Natural killer cell treated with Interleukin-12 subunit alpha and Interleukin-12 subunit beta and Interleukin-15 and Interleukin-18, amount 100 ng/mL, for 72 hours (primary cell): ENCODE results near the gene RASL11B. TPM values are rescaled to one million over a fixed set of nuclear protein-coding genes. Genes with fewer than 3 reads are reported as not detected.

Experiments
- ATAC-seq, 2 donors: fragments of 150-1000 bp; cut with Tn5 transposase in 1 of 2; sonication (Bioruptor Pico), chemical (Tn5 transposase) in 1 of 2; 2 replicates each; pipeline ENCODE4 v1.10.0; 2021
- DNase-seq: peaks from one replicate; pipeline ENCODE4 v3.0.0; 2022; ENCODE audit warnings: low spot score
- H3K27ac Mint-ChIP-seq, 2 donors: 1 replicate in 1 of 2; 2 replicates in 1 of 2; pipeline ENCODE4 v1.8.0; 2022; ENCODE audit warnings: mixed read lengths in 2 of 2, mild to moderate bottlenecking in 1 of 2, moderate library complexity in 1 of 2
- H3K27me3 Mint-ChIP-seq, 2 donors: 1 replicate in 1 of 2; 2 replicates in 1 of 2; pipeline ENCODE4 v1.8.0; 2022; ENCODE audit warnings: mixed read lengths in 2 of 2
- H3K36me3 Mint-ChIP-seq: one replicate; pipeline ENCODE4 v1.8.0; 2022; ENCODE audit warnings: mixed read lengths
- H3K4me1 Mint-ChIP-seq, 2 donors: 1 replicate in 1 of 2; 2 replicates in 1 of 2; pipeline ENCODE4 v1.8.0; 2022; ENCODE audit warnings: low read depth in 2 of 2, mixed read lengths in 2 of 2, mild to moderate bottlenecking in 1 of 2
- H3K4me3 Mint-ChIP-seq: one replicate; pipeline ENCODE4 v1.8.0; 2022; ENCODE audit warnings: mixed read lengths
- H3K9me3 Mint-ChIP-seq: 2 replicates; pipeline ENCODE4 v1.8.0; 2022; ENCODE audit warnings: mixed read lengths
- total RNA-seq, 2 donors: library from RNA; stranded (reverse); gene quantifications; one replicate each; pipeline ENCODE4 v1.2.3, GENCODE V29; 2022

The RASL11B gene
- total RNA-seq, 2 donors from 2014 or later, result not detected

DNA sequence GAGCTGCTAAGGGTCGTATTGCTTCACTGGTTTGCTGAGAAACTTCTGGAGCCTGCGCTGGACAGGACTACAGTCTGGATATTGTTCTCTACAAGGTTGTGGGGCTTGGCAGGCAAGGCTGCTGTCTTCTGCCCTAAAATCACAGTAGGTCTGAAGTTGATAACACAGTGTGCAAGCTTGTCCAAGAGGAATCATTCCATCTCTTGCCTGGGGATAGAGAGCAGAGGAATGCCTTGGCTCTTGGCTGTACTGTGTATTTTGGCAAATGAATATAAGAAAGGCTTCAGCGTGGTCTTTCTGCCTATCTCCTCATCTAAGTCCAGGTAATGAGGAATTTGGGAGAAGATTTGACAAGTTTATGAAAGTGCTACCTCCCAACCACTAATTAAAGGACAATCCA lies 9.4 kb upstream of the RASL11B start:
- Mint-ChIP-seq H3K9me3 (no peaks in the 10 kb centered on the region), H3K4me3 (no peak overlapping the region), H3K27me3 (peaks cover 13 to 20% of the 10 kb centered on the region in 2 donors), H3K4me1 (no peaks in the 10 kb centered on the region), H3K36me3 (no peaks in the 10 kb centered on the region), H3K27ac (no peak overlapping the region)
- DNase-seq (no peak), ATAC-seq (no peak)

DNA sequence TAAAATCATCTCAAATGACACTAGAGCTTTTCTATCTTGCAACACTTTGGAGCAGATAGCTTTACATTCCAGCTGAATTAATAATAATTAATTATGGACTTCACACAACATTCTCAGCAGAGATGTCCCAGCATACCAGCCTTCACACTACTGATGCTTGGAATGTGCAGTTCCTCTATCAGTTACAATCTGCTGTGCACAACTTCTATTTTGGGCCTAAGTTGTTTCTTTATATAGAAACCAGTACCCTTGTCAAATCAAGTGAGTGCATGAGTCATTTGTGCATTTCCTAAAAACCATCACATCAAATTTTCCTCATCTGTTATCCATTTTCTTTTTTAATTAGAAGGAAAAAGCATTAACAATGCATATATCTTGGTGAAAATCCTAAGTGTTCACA lies 8.8 kb upstream of the RASL11B start:
- Mint-ChIP-seq H3K36me3 (no peaks in the 10 kb centered on the region), H3K4me1 (no peaks in the 10 kb centered on the region), H3K4me3 (no peak overlapping the region), H3K27me3 (peaks cover 19 to 21% of the 10 kb centered on the region in 2 donors), H3K9me3 (no peaks in the 10 kb centered on the region), H3K27ac (no peak overlapping the region)
- DNase-seq (no peak), ATAC-seq (no peak)

DNA sequence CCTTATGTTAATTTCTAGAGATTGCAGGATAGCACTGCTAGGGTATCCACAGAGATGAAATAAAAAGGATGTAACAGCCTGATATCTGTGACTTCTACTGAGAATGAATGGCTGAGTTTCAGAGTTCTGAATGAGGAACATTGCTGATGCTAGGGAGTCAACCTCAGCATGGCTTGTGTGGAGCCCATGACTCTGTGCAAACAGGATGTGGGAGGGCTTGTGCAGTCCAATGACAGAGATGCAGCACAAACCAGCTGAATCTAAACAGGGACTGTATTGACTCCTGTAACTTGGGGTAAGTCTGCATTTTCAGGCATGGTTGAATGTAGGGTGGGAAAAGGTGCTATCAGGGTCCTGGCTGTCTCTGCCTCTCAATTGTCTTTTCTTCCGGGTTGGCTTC lies 5.3 kb upstream of the RASL11B start:
- no peak overlapping the region for H3K4me3 Mint-ChIP-seq
- no peaks in the 10 kb centered on the region for H3K36me3 Mint-ChIP-seq
- DNase-seq (no peak), ATAC-seq (no peak)
- H3K27ac Mint-ChIP-seq, result no peak overlapping the region
- H3K4me1 Mint-ChIP-seq, result peaks cover 9 to 11% of the 10 kb centered on the region in 2 donors
- H3K9me3 Mint-ChIP-seq, result no peaks in the 10 kb centered on the region
- H3K27me3 Mint-ChIP-seq, result peaks cover 38 to 43% of the 10 kb centered on the region in 2 donors

DNA sequence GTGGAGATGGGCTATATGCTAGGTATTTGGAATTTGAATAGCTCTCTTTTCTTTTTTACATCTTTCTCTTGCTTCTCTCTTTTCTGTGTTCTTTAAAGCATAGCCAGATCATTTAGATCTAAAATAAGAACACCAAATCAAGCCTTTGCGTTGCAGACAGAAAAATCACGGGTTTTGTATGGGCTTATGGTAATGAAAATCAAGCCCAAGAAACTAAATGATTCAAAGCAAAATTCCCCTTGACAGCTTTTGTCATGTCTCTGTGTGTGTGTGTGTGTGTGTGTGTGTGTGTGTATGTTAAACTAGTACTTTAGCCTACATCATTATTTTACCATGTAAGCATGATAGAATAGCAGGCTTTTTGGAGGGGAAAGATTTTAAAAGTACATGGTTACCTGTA lies 1.8 kb upstream of the RASL11B start:
- Mint-ChIP-seq H3K36me3 (no peaks in the 10 kb centered on the region), H3K4me3 (peak overlapping the region; percentile 67), H3K27ac (no peak overlapping the region), H3K4me1 (peaks cover 9 to 11% of the 10 kb centered on the region in 2 donors), H3K27me3 (peaks cover 38 to 63% of the 10 kb centered on the region in 2 donors), H3K9me3 (no peaks in the 10 kb centered on the region)
- DNase-seq, result no peak
- ATAC-seq, result no peak

DNA sequence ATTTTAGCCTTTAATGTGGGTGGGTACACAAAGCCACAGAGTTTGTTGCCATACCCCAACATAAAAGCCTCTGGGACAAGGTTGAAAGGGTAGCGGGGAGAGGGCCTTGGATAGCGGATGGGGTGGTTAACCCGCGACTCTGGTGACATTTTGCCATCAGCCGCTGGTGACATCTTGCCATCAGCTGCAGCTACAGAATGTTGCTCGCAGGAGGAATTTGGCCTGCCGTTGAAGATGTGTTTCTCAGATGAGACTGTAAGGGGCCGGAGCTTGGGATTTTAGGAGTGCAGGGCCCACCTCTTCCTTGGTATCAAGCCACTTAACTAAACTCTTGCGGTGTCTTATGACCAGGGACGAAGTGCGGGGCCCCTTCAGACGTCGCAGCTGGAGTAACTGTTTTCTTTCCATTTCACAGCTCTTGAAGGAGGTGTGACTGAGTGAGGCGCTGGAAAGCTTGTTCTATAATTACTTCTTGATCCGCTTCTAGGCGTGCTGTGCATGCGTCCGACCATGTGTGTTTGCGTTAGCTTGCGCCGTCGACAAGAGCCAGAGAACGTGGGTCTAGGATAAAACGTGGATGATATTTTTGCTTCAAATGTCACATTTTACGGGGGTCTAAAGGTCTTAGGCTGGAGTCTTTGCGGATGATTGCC lies 820 bp upstream of the RASL11B start:
- Mint-ChIP-seq H3K9me3 (no peaks in the 10 kb centered on the region), H3K4me3 (peak overlapping the region; percentile 67), H3K27ac (no peak overlapping the region), H3K27me3 (peaks cover 37 to 63% of the 10 kb centered on the region in 2 donors), H3K36me3 (no peaks in the 10 kb centered on the region), H3K4me1 (peaks cover 9 to 11% of the 10 kb centered on the region in 2 donors)
- DNase-seq, result no peak
- no peak for ATAC-seq

DNA sequence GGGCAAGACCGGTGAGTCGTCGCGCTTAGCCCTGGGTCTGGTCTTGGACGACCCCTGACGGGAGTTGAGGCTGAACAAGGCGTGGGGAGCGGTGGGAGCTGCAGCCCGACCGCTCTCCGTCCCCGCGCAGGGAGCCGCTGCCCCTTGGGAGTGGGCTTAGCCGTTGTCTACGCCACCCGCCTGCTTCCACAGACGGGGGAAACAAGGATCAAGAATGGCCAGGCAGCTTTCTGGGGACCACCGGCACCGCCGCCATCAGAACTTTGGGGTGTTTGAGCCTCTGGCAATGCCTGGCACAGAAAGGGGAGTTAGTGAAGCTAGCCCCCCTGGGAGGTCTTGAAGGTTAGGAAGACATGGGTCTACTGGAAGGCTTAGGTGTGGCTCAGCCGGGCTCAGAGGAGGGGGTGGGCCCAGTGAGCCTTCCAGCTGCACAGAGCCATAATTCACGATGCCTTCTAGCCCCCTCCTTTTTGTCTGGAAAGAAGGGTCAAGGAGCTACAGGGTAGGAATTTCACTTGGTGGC lies 583 bp downstream of the RASL11B start:
- H3K27ac Mint-ChIP-seq, result no peak overlapping the region
- H3K27me3 Mint-ChIP-seq, result peaks cover 28 to 50% of the 10 kb centered on the region in 2 donors
- H3K4me1 Mint-ChIP-seq, result peaks cover 9 to 11% of the 10 kb centered on the region in 2 donors
- no peaks in the 10 kb centered on the region for H3K36me3 Mint-ChIP-seq
- no peaks in the 10 kb centered on the region for H3K9me3 Mint-ChIP-seq
- ATAC-seq, result no peak
- no peak for DNase-seq
- peak overlapping the region; percentile 77 for H3K4me3 Mint-ChIP-seq

DNA sequence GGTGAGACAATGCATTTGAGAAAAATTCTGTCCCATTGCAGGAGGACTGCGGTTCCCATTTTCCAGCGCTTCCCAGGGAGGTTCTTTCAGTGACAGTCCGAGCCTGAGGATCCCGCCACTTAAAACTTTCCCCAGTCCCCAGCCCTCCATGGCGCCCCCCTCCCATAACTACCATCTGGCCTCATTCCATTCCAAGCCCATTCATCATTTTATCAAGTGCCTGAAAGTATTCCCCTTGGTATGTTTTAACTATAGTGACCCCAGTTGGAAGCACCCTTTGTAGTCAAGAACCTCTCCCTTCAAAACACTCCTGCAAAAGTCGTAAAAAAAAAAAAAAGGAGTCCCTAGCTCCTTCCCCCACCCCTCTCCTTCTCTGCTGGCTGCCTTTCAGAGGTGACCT lies 1.2 kb downstream of the RASL11B start:
- Mint-ChIP-seq H3K4me1 (peaks cover 9 to 11% of the 10 kb centered on the region in 2 donors), H3K27ac (no peak overlapping the region), H3K4me3 (peak overlapping the region; percentile 77), H3K27me3 (peaks cover 26 to 44% of the 10 kb centered on the region in 2 donors), H3K9me3 (no peaks in the 10 kb centered on the region), H3K36me3 (no peaks in the 10 kb centered on the region)
- DNase-seq (no peak), ATAC-seq (no peak)

DNA sequence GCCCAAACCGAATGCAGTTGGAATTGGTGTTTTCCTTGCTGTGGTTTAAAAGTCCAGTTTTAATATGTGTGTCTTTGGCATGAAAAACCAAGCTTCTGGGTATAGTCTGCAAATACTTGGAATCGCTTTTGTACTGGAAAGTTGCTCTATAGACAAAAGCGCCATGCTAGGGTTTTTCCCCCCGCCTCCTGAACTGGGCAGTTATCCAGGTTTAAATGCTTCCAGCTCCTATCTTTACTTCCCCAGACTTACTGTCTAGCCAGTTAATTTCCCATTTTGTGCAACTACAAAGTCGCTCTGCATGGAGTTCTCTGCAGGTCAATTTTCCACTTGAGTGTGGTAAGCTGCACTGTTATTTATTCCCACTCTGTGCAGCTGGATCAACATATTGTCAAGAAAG lies 2.7 kb downstream of the RASL11B start:
- no peak overlapping the region for H3K27ac Mint-ChIP-seq
- H3K36me3 Mint-ChIP-seq, result no peaks in the 10 kb centered on the region
- no peak for DNase-seq
- H3K27me3 Mint-ChIP-seq, result peaks cover 19 to 33% of the 10 kb centered on the region in 2 donors
- no peak overlapping the region for H3K4me3 Mint-ChIP-seq
- H3K4me1 Mint-ChIP-seq, result peaks cover 9 to 11% of the 10 kb centered on the region in 2 donors
- no peak for ATAC-seq
- H3K9me3 Mint-ChIP-seq, result no peaks in the 10 kb centered on the region

DNA sequence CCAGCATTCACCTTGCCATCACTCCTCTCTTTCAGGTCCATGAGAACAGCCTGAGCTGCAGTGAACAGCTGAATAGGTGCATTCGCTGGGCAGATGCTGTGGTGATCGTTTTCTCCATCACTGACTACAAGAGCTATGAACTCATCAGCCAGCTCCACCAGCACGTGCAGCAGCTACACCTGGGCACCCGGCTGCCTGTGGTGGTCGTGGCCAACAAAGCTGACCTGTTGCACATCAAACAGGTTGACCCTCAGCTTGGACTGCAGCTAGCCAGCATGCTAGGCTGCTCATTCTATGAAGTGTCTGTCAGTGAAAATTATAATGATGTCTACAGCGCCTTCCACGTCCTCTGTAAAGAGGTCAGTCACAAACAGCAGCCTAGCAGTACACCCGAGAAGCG lies 3.2 kb downstream of the RASL11B start:
- no peak overlapping the region for H3K4me3 Mint-ChIP-seq
- H3K9me3 Mint-ChIP-seq, result no peaks in the 10 kb centered on the region
- no peak overlapping the region for H3K27ac Mint-ChIP-seq
- H3K27me3 Mint-ChIP-seq, result peaks cover 18 to 33% of the 10 kb centered on the region in 2 donors
- peaks cover 9 to 11% of the 10 kb centered on the region in 2 donors for H3K4me1 Mint-ChIP-seq
- H3K36me3 Mint-ChIP-seq, result no peaks in the 10 kb centered on the region
- DNase-seq (no peak), ATAC-seq (no peak)

DNA sequence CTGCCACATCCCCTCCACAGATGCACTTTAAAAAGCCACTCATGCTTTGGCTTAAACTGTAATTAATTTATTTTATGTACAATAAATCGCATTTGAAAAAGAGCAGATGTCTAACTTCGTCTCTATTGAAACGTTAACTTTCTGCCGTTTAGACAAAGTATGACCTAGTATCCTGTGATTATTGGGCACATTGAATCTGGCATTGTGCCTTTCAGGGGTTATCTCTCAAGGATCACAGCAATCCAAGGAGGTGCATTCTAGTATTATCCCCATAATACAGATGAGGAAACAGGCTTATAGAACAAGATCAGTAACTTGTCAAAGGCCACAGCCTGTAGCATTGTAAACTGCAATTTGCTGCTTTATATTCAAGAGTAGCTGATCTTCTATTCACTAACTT lies 4.6 kb downstream of the RASL11B start:
- ATAC-seq, result no peak
- Mint-ChIP-seq H3K4me1 (peaks cover under 1% of the 10 kb centered on the region in 2 donors), H3K27ac (no peak overlapping the region), H3K27me3 (peaks cover 9 to 20% of the 10 kb centered on the region in 2 donors), H3K9me3 (no peaks in the 10 kb centered on the region), H3K4me3 (no peak overlapping the region), H3K36me3 (no peaks in the 10 kb centered on the region)
- DNase-seq, result no peak

DNA sequence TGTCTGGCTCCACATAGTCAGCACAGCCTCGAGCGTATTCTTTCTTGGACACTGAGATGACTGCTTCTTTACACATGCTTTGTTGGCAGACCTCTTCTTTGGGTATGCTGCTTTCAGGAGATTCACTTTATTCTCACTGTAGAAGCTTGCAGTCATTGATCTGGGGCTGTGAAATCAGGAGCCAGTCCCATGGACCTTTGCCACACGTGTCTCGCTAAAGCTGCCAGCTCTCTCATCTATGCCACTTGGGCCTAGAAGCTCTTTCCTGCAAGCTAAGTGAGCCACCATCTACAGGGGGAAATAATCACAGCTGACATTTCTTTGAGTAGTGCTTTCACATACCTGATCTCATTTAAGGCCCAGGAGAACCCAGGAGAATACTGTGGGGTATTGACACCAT lies 5.0 kb downstream of the RASL11B start:
- H3K4me1 Mint-ChIP-seq, result no peaks in the 10 kb centered on the region
- peaks cover 9 to 20% of the 10 kb centered on the region in 2 donors for H3K27me3 Mint-ChIP-seq
- ATAC-seq, result no peak
- H3K9me3 Mint-ChIP-seq, result no peaks in the 10 kb centered on the region
- no peak overlapping the region for H3K27ac Mint-ChIP-seq
- no peak for DNase-seq
- peaks cover under 1% of the 10 kb centered on the region for H3K36me3 Mint-ChIP-seq
- no peak overlapping the region for H3K4me3 Mint-ChIP-seq

DNA sequence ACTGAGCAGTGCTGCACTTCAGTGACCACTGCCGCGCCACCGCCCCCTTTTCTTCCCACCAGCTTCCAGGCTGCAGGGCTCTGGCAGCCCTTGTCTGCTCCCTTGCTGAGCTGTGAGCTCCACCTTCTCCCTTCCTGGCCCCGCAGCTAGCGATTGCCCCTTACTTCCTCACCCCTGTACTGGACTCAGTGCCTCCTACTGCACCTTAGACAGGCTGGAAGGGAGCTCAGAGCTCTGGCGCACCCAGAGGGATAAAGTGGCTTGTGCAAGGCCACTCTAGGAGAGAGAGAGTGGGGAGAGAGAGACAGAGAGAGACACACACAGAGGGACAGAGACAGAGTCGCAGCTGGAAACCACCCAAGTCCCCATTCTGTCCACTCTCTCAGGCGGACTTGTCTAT lies 6.0 kb downstream of the RASL11B start:
- Mint-ChIP-seq H3K27ac (no peak overlapping the region), H3K4me3 (no peak overlapping the region), H3K36me3 (peaks cover 7% of the 10 kb centered on the region), H3K4me1 (no peaks in the 10 kb centered on the region), H3K9me3 (no peaks in the 10 kb centered on the region), H3K27me3 (peaks cover 9 to 19% of the 10 kb centered on the region in 2 donors)
- DNase-seq (no peak), ATAC-seq (no peak)

DNA sequence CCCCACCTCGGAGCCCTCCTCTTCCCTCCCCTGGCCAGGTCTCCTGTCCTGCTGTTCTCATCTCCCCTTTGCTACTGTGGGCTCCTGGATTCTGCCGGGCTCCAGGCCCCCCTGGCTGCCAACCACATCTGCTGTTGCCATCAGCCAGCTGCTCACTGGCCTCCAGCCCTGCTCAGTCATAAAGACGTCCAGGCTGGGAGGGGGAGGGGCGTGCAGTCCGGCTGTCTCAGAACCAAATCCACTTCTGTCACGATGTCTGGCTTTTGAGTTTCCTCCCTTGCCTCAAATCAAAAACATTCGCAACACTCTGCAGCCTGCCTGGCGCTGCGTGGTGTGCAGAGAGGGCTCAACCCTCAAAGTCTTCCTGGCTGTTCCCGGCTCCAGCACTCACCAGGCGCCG lies 7.1 kb downstream of the RASL11B start:
- ATAC-seq (no peak), DNase-seq (no peak)
- H3K36me3 Mint-ChIP-seq, result peaks cover 7% of the 10 kb centered on the region
- H3K9me3 Mint-ChIP-seq, result no peaks in the 10 kb centered on the region
- H3K4me1 Mint-ChIP-seq, result no peaks in the 10 kb centered on the region
- peaks cover 4 to 11% of the 10 kb centered on the region in 2 donors for H3K27me3 Mint-ChIP-seq
- H3K27ac Mint-ChIP-seq, result no peak overlapping the region
- no peak overlapping the region for H3K4me3 Mint-ChIP-seq

DNA sequence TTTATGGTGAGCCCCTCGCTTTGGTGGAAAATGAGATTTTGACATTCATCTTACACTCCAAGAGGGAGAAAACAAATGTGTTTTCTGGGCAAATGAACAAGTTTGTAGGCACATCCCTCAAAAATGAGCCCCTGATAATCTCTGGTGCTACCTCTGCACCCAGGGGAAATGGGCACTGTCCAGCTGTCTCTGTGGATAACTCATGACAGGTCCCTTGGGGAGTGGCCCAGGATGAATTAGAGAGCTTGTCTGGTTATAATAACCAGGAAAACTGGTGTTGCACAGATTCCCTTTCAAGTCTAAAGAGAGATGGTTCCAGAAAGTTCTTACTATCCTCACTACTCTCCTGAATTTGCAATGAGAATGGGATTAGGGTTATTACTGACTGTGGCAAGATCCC lies 7.5 kb downstream of the RASL11B start:
- Mint-ChIP-seq H3K27ac (no peak overlapping the region), H3K9me3 (no peaks in the 10 kb centered on the region), H3K36me3 (peaks cover 7% of the 10 kb centered on the region), H3K4me1 (no peaks in the 10 kb centered on the region), H3K4me3 (no peak overlapping the region), H3K27me3 (peaks cover under 1 to 6% of the 10 kb centered on the region in 2 donors)
- DNase-seq, result no peak
- ATAC-seq, result no peak

DNA sequence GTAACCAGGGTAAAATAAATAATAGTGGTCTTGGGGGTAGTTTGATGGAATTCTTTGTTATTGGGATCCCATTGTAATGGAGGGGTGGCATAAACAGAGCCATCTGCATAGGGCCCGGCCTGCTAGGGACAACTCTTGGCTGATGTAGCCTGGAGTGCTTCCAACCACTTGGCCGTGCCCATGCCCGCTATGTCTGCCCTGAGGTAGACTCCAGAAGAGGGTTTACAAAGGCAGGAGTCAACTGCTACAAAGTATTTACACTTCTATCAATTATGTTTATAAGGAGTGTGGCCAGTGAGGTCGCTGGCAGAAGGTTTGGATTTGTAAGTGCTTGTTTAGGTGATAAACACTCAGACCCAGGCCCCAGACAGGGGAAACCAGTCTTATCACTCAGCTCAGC lies 8.1 kb downstream of the RASL11B start:
- Mint-ChIP-seq H3K4me1 (no peaks in the 10 kb centered on the region), H3K27ac (no peak overlapping the region), H3K9me3 (no peaks in the 10 kb centered on the region), H3K36me3 (peaks cover 7% of the 10 kb centered on the region), H3K27me3 (peaks cover 0 to under 1% of the 10 kb centered on the region in 2 donors), H3K4me3 (no peak overlapping the region)
- DNase-seq (no peak), ATAC-seq (no peak)
